ENCODE results near the gene GCK.

- TF ChIP-seq ARNT (IDR thresholded peaks at IDR 0.05) (no peak), HDGF (IDR thresholded peaks at IDR 0.05; ENCODE audit: borderline replicate concordance) (no peak), PKNOX1 (IDR thresholded peaks at IDR 0.05) (no peak), ELF4 (IDR thresholded peaks at IDR 0.05) (no peak), FOXA1 (IDR thresholded peaks at IDR 0.05) (no peak), SUZ12 (IDR thresholded peaks at IDR 0.05) (no peak)
Measured at GRCh38 chr7:44172803-44173424, 16.3 kb downstream of the GCK start.
